H1 (cell line): ENCODE data around the gene PLAAT2. TPM values are rescaled to one million over a fixed set of nuclear protein-coding genes. Genes with fewer than 3 reads are reported as not detected.

Experiments used
- FOSL1 ChIP-seq: IDR thresholded peaks from 2 replicates; pipeline ENCODE4 v1.6.1; 2011; ENCODE audit warnings: mild to moderate bottlenecking, low read depth, low read length, moderate library complexity; ENCODE audit not compliant: insufficient read depth
- NRF1 ChIP-seq: IDR thresholded peaks from 2 replicates; pipeline ENCODE4 v1.6.1; 2011; ENCODE audit warnings: mild to moderate bottlenecking, low read depth, low read length, improper control_type of control experiment
- RNF2 ChIP-seq: fragments of 200-900, 300-1000 bp; sonication (generic); IDR thresholded peaks from 2 replicates; pipeline ENCODE4 v1.7.1; 2016; ENCODE audit warnings: borderline replicate concordance, low read depth, mild to moderate bottlenecking, antibody characterized with exemption, low read length; ENCODE audit not compliant: poor library complexity, severe bottlenecking; ENCODE audit errors: missing control alignments
- polyA plus RNA-seq, 7 experiments: library from polyadenylated mRNA; depleted of rRNA in 3 of 7; stranded (reverse) in 5 of 7; unstranded in 2 of 7; fragments of >200 nt in 5 of 7; fragments of 200-250 nt in 2 of 7; gene quantifications; 1 replicate in 5 of 7; 2 replicates in 1 of 7; 4 replicates in 1 of 7; pipeline versions ENCODE4 v1.2.1 to v1.2.3, GENCODE V29; 2011 to 2013; ENCODE audit warnings: missing spikeins in 2 of 7, mixed read lengths in 2 of 7
- total RNA-seq: library from RNA; stranded (reverse); fragmentation: NEBNext Ultra II Directional; extraction: Animal tissue kit (Norgen Biotek cat#: 25700); gene quantifications from 2 replicates; pipeline ENCODE4 v1.2.1, GENCODE V29; 2021
- TF ChIP-seq, protein P1 (sequence below): fragments of 300-600 bp; sonication (generic); IDR thresholded peaks from 2 replicates; pipeline ENCODE4 v1.7.1; 2012; ENCODE audit warnings: low read length, moderate library complexity, mild to moderate bottlenecking, inconsistent platforms; ENCODE audit not compliant: insufficient replicate concordance
- TF ChIP-seq, protein P2 (sequence below): IDR thresholded peaks from 2 replicates; pipeline ENCODE4 v1.6.1; 2011; ENCODE audit warnings: low read depth, mild to moderate bottlenecking, low read length; ENCODE audit not compliant: insufficient read depth

The PLAAT2 gene
- total and polyA plus RNA-seq, 2 of the 8 experiments (the other 6 are each of a cell fraction or from before 2014, with no cell fraction given): 0.39 TPM; not detected in 1

DNA sequence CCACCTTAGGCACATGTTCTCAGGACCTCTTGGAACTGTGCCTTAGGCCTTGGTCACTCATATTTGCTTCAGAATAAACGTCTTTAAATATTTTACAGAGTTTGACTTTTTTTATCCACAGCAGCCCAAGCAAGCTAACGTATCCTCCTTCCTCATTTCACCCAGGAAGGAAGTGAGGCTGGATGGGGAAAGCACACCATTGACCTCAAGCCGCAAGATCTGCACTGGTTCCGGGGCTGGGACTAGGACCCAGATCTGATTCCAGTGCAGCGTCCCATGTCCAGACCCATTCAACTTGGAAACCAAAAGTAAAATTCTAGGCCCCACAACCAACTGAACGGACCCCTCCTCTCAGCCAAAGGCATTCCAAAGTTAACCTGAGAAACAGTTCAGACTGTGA is 59.7 kb downstream of the PLAAT2 start (continued):
- TF ChIP-seq, protein P1, sequence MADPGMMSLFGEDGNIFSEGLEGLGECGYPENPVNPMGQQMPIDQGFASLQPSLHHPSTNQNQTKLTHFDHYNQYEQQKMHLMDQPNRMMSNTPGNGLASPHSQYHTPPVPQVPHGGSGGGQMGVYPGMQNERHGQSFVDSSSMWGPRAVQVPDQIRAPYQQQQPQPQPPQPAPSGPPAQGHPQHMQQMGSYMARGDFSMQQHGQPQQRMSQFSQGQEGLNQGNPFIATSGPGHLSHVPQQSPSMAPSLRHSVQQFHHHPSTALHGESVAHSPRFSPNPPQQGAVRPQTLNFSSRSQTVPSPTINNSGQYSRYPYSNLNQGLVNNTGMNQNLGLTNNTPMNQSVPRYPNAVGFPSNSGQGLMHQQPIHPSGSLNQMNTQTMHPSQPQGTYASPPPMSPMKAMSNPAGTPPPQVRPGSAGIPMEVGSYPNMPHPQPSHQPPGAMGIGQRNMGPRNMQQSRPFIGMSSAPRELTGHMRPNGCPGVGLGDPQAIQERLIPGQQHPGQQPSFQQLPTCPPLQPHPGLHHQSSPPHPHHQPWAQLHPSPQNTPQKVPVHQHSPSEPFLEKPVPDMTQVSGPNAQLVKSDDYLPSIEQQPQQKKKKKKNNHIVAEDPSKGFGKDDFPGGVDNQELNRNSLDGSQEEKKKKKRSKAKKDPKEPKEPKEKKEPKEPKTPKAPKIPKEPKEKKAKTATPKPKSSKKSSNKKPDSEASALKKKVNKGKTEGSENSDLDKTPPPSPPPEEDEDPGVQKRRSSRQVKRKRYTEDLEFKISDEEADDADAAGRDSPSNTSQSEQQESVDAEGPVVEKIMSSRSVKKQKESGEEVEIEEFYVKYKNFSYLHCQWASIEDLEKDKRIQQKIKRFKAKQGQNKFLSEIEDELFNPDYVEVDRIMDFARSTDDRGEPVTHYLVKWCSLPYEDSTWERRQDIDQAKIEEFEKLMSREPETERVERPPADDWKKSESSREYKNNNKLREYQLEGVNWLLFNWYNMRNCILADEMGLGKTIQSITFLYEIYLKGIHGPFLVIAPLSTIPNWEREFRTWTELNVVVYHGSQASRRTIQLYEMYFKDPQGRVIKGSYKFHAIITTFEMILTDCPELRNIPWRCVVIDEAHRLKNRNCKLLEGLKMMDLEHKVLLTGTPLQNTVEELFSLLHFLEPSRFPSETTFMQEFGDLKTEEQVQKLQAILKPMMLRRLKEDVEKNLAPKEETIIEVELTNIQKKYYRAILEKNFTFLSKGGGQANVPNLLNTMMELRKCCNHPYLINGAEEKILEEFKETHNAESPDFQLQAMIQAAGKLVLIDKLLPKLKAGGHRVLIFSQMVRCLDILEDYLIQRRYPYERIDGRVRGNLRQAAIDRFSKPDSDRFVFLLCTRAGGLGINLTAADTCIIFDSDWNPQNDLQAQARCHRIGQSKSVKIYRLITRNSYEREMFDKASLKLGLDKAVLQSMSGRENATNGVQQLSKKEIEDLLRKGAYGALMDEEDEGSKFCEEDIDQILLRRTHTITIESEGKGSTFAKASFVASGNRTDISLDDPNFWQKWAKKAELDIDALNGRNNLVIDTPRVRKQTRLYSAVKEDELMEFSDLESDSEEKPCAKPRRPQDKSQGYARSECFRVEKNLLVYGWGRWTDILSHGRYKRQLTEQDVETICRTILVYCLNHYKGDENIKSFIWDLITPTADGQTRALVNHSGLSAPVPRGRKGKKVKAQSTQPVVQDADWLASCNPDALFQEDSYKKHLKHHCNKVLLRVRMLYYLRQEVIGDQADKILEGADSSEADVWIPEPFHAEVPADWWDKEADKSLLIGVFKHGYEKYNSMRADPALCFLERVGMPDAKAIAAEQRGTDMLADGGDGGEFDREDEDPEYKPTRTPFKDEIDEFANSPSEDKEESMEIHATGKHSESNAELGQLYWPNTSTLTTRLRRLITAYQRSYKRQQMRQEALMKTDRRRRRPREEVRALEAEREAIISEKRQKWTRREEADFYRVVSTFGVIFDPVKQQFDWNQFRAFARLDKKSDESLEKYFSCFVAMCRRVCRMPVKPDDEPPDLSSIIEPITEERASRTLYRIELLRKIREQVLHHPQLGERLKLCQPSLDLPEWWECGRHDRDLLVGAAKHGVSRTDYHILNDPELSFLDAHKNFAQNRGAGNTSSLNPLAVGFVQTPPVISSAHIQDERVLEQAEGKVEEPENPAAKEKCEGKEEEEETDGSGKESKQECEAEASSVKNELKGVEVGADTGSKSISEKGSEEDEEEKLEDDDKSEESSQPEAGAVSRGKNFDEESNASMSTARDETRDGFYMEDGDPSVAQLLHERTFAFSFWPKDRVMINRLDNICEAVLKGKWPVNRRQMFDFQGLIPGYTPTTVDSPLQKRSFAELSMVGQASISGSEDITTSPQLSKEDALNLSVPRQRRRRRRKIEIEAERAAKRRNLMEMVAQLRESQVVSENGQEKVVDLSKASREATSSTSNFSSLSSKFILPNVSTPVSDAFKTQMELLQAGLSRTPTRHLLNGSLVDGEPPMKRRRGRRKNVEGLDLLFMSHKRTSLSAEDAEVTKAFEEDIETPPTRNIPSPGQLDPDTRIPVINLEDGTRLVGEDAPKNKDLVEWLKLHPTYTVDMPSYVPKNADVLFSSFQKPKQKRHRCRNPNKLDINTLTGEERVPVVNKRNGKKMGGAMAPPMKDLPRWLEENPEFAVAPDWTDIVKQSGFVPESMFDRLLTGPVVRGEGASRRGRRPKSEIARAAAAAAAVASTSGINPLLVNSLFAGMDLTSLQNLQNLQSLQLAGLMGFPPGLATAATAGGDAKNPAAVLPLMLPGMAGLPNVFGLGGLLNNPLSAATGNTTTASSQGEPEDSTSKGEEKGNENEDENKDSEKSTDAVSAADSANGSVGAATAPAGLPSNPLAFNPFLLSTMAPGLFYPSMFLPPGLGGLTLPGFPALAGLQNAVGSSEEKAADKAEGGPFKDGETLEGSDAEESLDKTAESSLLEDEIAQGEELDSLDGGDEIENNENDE: no peak
- TF ChIP-seq FOSL1 (no peak), RNF2 (no peak), NRF1 (no peak)
- TF ChIP-seq, protein P2, sequence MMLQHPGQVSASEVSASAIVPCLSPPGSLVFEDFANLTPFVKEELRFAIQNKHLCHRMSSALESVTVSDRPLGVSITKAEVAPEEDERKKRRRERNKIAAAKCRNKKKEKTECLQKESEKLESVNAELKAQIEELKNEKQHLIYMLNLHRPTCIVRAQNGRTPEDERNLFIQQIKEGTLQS: no peak
